Stomach smooth muscle (tissue), 2 donors: ENCODE results near the gene OR2AE1.
"Not testable (repeated sequence)": the region's sequence is repeated elsewhere in the genome, so short reads cannot be mapped to it uniquely, and the experiment has no call there.

Experiments
- H3K27ac ChIP-seq: one replicate; pipeline ENCODE4 v1.7.0; 2013; ENCODE audit warnings: mild to moderate bottlenecking, low read length, inconsistent platforms
- H3K27me3 ChIP-seq, 2 donors: one replicate each; pipeline ENCODE4 v1.7.0; 2013; ENCODE audit warnings: low read length in 2 of 2; ENCODE audit not compliant: insufficient read depth in 2 of 2, control insufficient read depth in 1 of 2
- H3K36me3 ChIP-seq, 2 donors: one replicate each; pipeline ENCODE4 v1.7.0; 2013; ENCODE audit warnings: low read length in 2 of 2; ENCODE audit not compliant: control insufficient read depth in 2 of 2, insufficient read depth in 2 of 2
- H3K4me1 ChIP-seq: one replicate; pipeline ENCODE4 v1.7.0; 2013; ENCODE audit warnings: low read length; ENCODE audit not compliant: control insufficient read depth, insufficient read depth
- H3K4me3 ChIP-seq, 2 donors: one replicate each; pipeline ENCODE4 v1.7.0; 2013; ENCODE audit warnings: low read length in 2 of 2
- H3K9ac ChIP-seq, 2 donors: one replicate each; pipeline ENCODE4 v1.7.0; 2013; ENCODE audit warnings: low read length in 2 of 2, mild to moderate bottlenecking in 1 of 2
- H3K9me3 ChIP-seq, 2 donors: one replicate each; pipeline ENCODE4 v1.7.0; 2013; ENCODE audit warnings: low read length in 2 of 2; ENCODE audit not compliant: control insufficient read depth in 2 of 2
- donor health status: healthy.
- donor health status: Pancreatic carcinoma.

Gene OR2AE1

GRCh38 chr7:99898023-99898357 is 21.2 kb upstream of the OR2AE1 start:
- Histone ChIP-seq H3K4me1 (no peaks in the 10 kb centered on the region), H3K36me3 (peaks cover 29 to 35% of the 10 kb centered on the region in 2 donors), H3K27ac (no peak overlapping the region), H3K4me3 (no peak overlapping the region), H3K9ac (no peak overlapping the region), H3K9me3 (no peaks in the 10 kb centered on the region), H3K27me3 (no peaks in the 10 kb centered on the region)

GRCh38 chr7:99897322-99898022 is 20.6 kb upstream of the OR2AE1 start:
- Histone ChIP-seq H3K36me3 (peaks cover 23 to 33% of the 10 kb centered on the region in 2 donors), H3K27ac (no peak overlapping the region), H3K4me3 (no peak overlapping the region), H3K9ac (no peak overlapping the region), H3K27me3 (no peaks in the 10 kb centered on the region), H3K9me3 (no peaks in the 10 kb centered on the region), H3K4me1 (no peaks in the 10 kb centered on the region)

DNA sequence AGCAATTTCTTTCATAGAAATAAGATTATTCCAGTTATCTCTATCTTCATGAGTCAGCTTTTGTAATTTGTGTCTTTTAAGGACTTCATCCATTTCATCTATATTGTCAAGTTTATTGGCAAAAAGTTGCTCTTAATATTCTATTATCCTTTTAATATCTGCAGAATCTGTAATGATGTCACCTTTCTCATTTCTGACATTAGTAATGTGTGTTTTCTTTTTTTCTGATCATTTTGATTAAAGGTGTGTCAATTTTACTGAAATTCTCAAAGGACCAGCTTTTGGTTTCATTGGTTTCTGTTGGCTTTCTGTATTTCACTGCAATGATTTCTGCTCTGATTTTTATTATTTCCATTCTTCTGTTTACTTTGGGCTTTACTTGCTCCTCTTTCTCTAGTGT is 17.9 kb upstream of the OR2AE1 start:
- Histone ChIP-seq H3K36me3 (peaks cover 23 to 25% of the 10 kb centered on the region in 2 donors), H3K27ac (no peak overlapping the region), H3K9me3 (no peaks in the 10 kb centered on the region), H3K27me3 (no peaks in the 10 kb centered on the region), H3K4me3 (no peak overlapping the region), H3K9ac (no peak overlapping the region), H3K4me1 (no peaks in the 10 kb centered on the region)

GRCh38 chr7:99893280-99893679 is 16.4 kb upstream of the OR2AE1 start:
- Histone ChIP-seq H3K4me1 (no peaks in the 10 kb centered on the region), H3K36me3 (peaks cover 17 to 23% of the 10 kb centered on the region in 2 donors), H3K27ac (no peak overlapping the region), H3K4me3 (no peak overlapping the region), H3K27me3 (no peaks in the 10 kb centered on the region), H3K9me3 (no peaks in the 10 kb centered on the region), H3K9ac (no peak overlapping the region)

GRCh38 chr7:99890348-99890747 is 13.5 kb upstream of the OR2AE1 start:
- not testable (repeated sequence) for H3K27me3 ChIP-seq, H3K27ac ChIP-seq, H3K4me1 ChIP-seq, H3K9ac ChIP-seq, H3K9me3 ChIP-seq, H3K4me3 ChIP-seq
- peaks cover 10 to 23% of the 10 kb centered on the region in 2 donors for H3K36me3 ChIP-seq

DNA sequence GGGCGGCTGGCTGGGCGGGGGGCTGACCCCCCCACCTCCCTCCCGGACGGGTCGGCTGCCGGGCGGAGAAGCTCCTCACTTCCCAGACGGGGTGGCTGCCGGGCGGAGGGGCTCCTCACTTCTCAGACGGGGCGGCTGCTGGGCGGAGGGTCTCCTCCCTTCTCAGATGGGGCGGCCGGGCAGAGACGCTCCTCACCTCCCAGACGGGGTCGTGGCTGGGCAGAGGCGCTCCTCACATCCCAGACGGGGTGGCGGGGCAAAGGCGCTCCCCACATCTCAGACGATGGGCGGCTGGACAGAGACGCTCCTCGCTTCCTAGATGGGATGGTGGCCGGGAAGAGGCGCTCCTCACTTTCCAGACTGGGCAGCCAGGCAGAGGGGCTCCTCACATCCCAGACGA is 11.5 kb upstream of the OR2AE1 start:
- not testable (repeated sequence) for H3K27me3 ChIP-seq, H3K27ac ChIP-seq, H3K4me1 ChIP-seq, H3K9ac ChIP-seq, H3K4me3 ChIP-seq, H3K9me3 ChIP-seq
- peaks cover 10 to 23% of the 10 kb centered on the region in 2 donors for H3K36me3 ChIP-seq

GRCh38 chr7:99881370-99881769 is 4.5 kb upstream of the OR2AE1 start:
- Histone ChIP-seq H3K9me3 (no peaks in the 10 kb centered on the region), H3K36me3 (no peaks in the 10 kb centered on the region), H3K27me3 (no peaks in the 10 kb centered on the region), H3K4me1 (no peaks in the 10 kb centered on the region), H3K4me3 (no peak overlapping the region), H3K9ac (no peak overlapping the region), H3K27ac (no peak overlapping the region)

GRCh38 chr7:99876491-99876890 is 342 bp downstream of the OR2AE1 start:
- H3K4me3 ChIP-seq, result no peak overlapping the region
- H3K27me3 ChIP-seq, result no peaks in the 10 kb centered on the region
- H3K4me1 ChIP-seq, result no peaks in the 10 kb centered on the region
- H3K9ac ChIP-seq, result no peak overlapping the region
- H3K36me3 ChIP-seq, result no peaks in the 10 kb centered on the region
- no peak overlapping the region for H3K27ac ChIP-seq
- no peaks in the 10 kb centered on the region for H3K9me3 ChIP-seq

- Histone ChIP-seq H3K27me3 (no peaks in the 10 kb centered on the region), H3K4me3 (no peak overlapping the region), H3K4me1 (no peaks in the 10 kb centered on the region), H3K9me3 (peaks cover 5 to 6% of the 10 kb centered on the region in 2 donors), H3K36me3 (no peaks in the 10 kb centered on the region), H3K9ac (no peak overlapping the region), H3K27ac (no peak overlapping the region)
These were observed 8.6 kb downstream of the OR2AE1 start for GRCh38 chr7:99868246-99868645.

- H3K36me3 ChIP-seq, H3K9ac ChIP-seq, H3K27me3 ChIP-seq, H3K4me3 ChIP-seq, H3K27ac ChIP-seq, H3K4me1 ChIP-seq: not testable (repeated sequence)
- H3K9me3 ChIP-seq, result peaks cover 8 to 11% of the 10 kb centered on the region in 2 donors
These were observed 9.4 kb downstream of the OR2AE1 start for GRCh38 chr7:99867477-99867876.

- Histone ChIP-seq H3K9me3 (peaks cover 8 to 13% of the 10 kb centered on the region in 2 donors), H3K36me3 (no peaks in the 10 kb centered on the region), H3K4me3 (no peak overlapping the region), H3K27ac (no peak overlapping the region), H3K27me3 (no peaks in the 10 kb centered on the region), H3K4me1 (no peaks in the 10 kb centered on the region), H3K9ac (no peak overlapping the region)
These were observed 12.9 kb downstream of the OR2AE1 start for GRCh38 chr7:99863847-99864440.
